GM06990 (cell line): ENCODE data around the gene FBXW12.
"Not testable (repeated sequence)": the region's sequence is repeated elsewhere in the genome, so short reads cannot be mapped to it uniquely, and the experiment has no call there.

ENCODE experiments used
- DNase-seq: peaks from one replicate; pipeline ENCODE4 v3.0.0-alpha.2; 2011; ENCODE audit not compliant: insufficient read length; ENCODE audit errors: extremely low read depth
- H3K27me3 ChIP-seq: replicated peaks from 2 replicates; pipeline ENCODE4 v1.6.0; 2011; ENCODE audit warnings: low read length; ENCODE audit not compliant: control insufficient read depth, insufficient read depth
- H3K36me3 ChIP-seq: 2 replicates; pipeline ENCODE4 v1.5.1; 2011; ENCODE audit warnings: low read length; ENCODE audit not compliant: control insufficient read depth, insufficient read depth
- H3K4me3 ChIP-seq: replicated peaks from 2 replicates; pipeline ENCODE4 v1.5.1; 2011; ENCODE audit warnings: low read depth, mild to moderate bottlenecking, control low read depth, low read length
- CTCF ChIP-seq: IDR thresholded peaks from 2 replicates; pipeline ENCODE4 v1.5.1; 2011; ENCODE audit warnings: low read length, control low read depth, mild to moderate bottlenecking, inconsistent platforms; ENCODE audit not compliant: insufficient read depth, poor library complexity, severe bottlenecking

FBXW12 gene

GRCh38 chr3:48395714-48396113 is 23.7 kb downstream of the FBXW12 start:
- H3K27me3 ChIP-seq, result no peaks in the 10 kb centered on the region
- no peak for DNase-seq
- TF ChIP-seq CTCF, result no peak
- no peaks in the 10 kb centered on the region for H3K36me3 ChIP-seq
- no peak overlapping the region for H3K4me3 ChIP-seq

GRCh38 chr3:48397767-48398681 is 26.0 kb downstream of the FBXW12 start:
- TF ChIP-seq CTCF, result no peak
- no peak for DNase-seq
- no peak overlapping the region for H3K4me3 ChIP-seq
- no peaks in the 10 kb centered on the region for H3K36me3 ChIP-seq
- H3K27me3 ChIP-seq, result no peaks in the 10 kb centered on the region

GRCh38 chr3:48398701-48399386 is 26.8 kb downstream of the FBXW12 start:
- DNase-seq, result no peak
- Histone ChIP-seq H3K27me3 (no peaks in the 10 kb centered on the region), H3K36me3 (no peaks in the 10 kb centered on the region), H3K4me3 (no peak overlapping the region)
- TF ChIP-seq CTCF, result no peak

- Histone ChIP-seq H3K36me3 (no peaks in the 10 kb centered on the region), H3K4me3 (no peak overlapping the region), H3K27me3 (no peaks in the 10 kb centered on the region)
- TF ChIP-seq CTCF, result no peak
- DNase-seq, result no peak
Observed at GRCh38 chr3:48399387-48400172, 27.6 kb downstream of the FBXW12 start.

GRCh38 chr3:48400824-48401433 is 28.9 kb downstream of the FBXW12 start:
- H3K4me3 ChIP-seq, result no peak overlapping the region
- DNase-seq, result no peak
- H3K36me3 ChIP-seq, result no peaks in the 10 kb centered on the region
- H3K27me3 ChIP-seq, result no peaks in the 10 kb centered on the region
- peak; percentile 71 for TF ChIP-seq CTCF

GRCh38 chr3:48401434-48401901 is 29.4 kb downstream of the FBXW12 start:
- not testable (repeated sequence) for DNase-seq, H3K36me3 ChIP-seq, H3K27me3 ChIP-seq, H3K4me3 ChIP-seq
